ENCODE measurements around the gene NEDD1.
A peak's percentile ranks its signal among the peaks of the same experiment; 100 is the strongest.

Gene NEDD1

GRCh38 chr12:96902076-96902475 lies 5.0 kb upstream of the NEDD1 start:
- peak; percentile 10 for DNase-seq (ENCODE audit: low read depth)

DNA sequence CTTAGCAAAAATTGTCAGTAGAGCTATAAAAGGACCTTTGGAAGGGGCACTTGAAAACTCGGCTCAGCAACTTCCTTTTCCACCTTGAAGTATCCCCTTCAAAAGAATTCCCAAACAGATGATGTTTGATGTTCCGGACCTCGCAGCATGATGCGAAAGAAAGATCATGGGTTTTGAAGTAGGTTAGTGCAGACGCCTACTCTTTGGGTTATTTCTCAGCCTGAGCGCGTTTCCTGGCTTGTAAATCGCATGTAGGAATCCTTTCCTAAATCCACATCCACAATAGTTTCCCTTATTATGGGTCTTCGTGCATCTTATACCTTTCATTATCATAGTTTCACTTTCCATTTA lies 584 bp upstream of the NEDD1 start:
- no peak for DNase-seq (ENCODE audit: low read depth)

DNA sequence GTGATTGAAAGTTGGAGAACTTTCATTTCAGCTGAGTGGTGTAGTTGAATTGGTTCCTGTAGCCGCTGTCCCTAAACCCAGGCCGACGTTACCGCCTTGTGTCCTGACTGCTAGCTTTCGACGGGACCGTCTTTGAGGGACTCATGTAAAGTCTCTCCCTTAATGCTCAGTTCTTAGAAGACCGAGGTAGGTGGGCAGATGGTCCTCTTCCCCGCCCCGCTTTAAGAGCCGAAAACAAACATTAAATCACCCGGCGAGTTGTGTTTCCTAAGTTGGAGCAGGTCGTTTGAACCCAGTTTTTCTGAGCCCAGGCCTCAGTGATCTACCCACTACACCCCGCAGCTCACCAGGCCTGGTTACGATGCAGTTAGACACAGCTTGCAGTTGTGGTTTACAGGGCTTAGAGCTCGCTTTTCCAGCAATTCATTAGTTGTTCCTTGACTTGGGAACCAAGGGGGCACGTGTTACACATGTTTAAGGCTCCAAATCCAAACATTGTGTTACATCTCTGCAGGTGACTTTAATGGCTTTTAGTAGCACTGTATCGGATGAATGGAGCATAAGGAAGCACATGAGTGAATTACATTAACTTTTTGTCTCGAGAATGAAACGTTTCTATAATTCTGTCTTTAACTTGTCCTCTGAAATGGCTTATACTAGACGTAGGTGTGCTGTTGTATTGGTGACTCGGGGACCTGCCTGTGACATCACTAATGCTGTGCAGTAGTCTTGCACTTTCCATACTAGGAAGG lies 790 bp downstream of the NEDD1 start:
- DNase-seq (ENCODE audit: low read depth) = peak; percentile 8

DNA sequence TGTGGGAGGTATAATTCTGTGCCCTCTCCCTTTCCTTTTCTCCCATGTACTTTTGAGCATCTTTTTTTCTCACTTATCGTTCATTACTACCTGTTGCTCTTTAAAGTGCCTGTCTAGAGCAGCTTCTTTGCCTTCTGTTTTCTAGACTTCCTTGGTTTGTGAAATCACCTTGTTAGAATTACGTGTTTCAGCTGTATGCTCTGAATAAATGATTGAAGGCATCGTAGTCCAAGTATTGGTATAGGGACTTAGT lies 1.3 kb downstream of the NEDD1 start:
- DNase-seq (ENCODE audit: low read depth) = no peak

DNA sequence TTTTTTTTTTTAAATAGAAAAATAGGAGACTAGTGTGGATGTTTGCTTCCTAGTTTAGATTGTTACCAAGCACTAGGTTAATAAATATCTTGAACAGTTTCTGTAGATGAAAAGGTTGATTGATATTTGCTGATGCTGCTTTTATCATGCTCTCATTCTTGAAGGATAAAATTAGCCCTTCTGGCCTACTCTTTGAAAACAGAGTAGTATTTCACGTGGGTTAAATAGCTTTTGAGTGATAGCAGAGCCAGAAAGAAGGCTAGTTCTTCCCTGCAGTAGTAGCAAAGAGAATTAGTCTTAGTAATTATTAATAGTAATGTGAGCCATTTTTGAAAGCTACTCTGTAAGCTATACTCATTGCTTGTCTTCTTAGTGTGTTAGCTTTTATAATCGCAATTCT lies 5.2 kb downstream of the NEDD1 start:
- no peak for DNase-seq (ENCODE audit: low read depth)

DNA sequence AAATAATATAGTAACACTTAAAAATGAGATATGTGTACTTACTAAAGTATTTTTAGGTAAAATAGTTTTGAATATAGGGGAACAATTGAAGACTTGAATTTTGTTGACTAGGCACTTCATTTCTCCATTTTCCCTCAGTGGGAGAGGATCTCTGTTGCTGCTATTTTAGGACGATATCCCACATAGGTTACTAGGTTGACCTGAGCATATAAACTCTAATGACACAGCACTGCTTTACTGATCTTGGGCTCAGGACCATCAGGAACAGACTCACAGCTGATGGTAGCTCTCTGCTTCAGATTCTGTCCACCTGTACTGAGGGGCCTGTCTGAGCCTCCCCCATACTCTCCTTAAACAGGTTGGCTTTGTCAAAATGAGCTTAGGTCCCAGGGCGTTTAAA lies 5.9 kb downstream of the NEDD1 start:
- no peak for DNase-seq (ENCODE audit: low read depth)

DNA sequence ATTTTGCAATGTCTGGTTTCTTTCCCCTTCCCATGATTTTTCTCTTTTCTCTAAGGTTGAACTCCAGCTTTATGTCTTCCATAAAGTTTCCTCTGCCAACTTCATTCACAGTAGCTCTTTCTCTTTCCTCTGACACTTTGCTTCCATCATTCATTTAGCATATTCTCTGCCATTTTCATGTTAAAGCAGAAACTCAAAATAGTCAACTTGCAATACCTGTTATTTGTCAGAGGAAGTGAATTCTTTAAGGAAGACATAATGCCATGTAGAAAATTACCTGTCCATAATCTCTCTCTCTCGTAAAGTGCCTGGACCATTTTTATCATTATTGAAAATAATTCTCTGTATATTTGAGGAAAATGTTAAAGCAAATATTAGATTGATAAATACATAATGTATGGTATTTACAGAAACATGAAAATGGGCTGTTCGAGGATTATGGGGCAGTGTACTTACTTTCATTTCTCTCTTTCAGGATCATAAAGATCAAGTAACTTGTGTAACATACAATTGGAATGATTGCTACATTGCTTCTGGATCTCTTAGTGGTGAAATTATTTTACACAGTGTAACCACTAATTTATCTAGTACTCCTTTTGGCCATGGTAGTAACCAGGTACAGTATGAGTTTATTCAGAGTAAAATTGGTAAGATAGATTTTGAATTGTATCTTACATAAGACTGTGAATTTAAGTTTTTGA lies 12.6 kb downstream of the NEDD1 start:
- no peak for DNase-seq (ENCODE audit: low read depth)

- DNase-seq (ENCODE audit: low read depth) = no peak
Measured at GRCh38 chr12:96948782-96949181, 41.7 kb downstream of the NEDD1 start.

GRCh38 chr12:96979532-96979931 lies 72.5 kb downstream of the NEDD1 start:
- DNase-seq (ENCODE audit: low read depth) = no peak

GRCh38 chr12:96980991-96981414 lies 73.9 kb downstream of the NEDD1 start:
- DNase-seq (ENCODE audit: low read depth) = peak; percentile 46

DNA sequence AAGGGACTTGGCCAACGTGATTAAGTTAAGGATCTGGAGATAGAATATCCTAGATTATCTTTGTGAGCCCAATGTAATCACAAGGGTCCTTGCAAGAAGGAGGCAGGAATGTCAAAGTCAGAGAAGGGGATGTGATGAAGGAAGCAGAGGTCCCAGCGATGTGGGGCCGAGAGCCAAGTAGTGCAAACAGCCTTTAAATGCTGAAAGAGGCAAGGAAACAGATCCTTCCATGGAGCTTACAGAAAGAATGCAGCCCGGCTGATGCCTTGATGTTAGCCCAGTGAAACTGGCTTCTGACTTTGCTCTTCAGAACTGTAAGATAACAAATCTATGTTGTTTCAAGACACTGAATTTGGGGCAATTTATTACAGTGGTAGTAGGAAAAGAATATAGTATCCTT lies 74.9 kb downstream of the NEDD1 start:
- DNase-seq (ENCODE audit: low read depth) = no peak

GRCh38 chr12:96982671-96983070 lies 75.6 kb downstream of the NEDD1 start:
- no peak for DNase-seq (ENCODE audit: low read depth)

GRCh38 chr12:96985515-96986362 lies 78.7 kb downstream of the NEDD1 start:
- no peak for DNase-seq (ENCODE audit: low read depth)

DNA sequence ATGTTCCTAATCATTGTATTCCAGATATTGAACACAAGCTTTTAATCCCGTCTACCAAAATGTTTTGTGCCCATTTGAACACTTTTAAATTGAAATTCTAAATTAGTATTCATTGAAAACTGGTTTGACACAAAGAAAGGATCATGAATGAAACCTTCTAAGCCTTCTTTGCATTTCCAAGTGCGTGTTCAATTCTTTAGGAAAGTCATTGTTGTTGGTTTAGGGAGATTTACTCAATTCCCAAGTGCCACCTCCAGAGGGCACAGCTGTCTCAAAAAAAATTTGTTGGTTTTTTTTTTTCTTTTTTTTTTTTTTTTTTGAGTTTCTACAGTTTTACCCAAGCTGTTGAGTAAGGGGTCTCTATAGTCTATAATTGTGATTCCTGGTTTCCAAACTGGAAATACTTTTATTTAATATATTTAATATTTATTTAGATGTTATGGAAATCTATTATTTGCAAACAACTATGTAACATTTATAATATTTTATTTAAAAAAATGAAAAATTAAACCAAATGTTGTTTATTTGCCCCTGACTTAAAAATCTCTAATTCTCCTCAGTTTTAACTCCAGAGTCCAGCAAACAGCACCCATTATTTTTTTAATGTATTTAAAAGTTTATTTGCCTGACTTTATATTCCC lies 79.9 kb downstream of the NEDD1 start:
- no peak for DNase-seq (ENCODE audit: low read depth)

DNA sequence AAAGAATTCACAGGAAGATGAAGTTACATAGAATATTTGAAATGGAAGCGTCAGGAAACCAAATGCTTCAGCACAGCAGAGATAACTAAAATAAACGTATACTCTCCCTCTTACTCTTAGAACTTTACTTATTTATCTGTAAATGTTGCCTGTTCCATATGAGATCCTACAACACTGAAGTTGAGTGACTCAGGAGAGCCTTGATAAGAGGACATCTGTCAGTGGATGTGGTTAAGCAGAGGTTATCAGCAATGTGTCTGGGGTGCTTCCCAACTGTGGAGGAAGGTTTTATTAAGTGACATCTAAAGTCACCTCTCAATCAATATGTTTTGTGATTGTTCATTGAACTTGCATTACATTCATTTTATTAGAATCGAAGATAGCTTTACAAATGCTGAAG lies 81.9 kb downstream of the NEDD1 start:
- no peak for DNase-seq (ENCODE audit: low read depth)

GRCh38 chr12:96989916-96990315 lies 82.9 kb downstream of the NEDD1 start:
- no peak for DNase-seq (ENCODE audit: low read depth)

DNA sequence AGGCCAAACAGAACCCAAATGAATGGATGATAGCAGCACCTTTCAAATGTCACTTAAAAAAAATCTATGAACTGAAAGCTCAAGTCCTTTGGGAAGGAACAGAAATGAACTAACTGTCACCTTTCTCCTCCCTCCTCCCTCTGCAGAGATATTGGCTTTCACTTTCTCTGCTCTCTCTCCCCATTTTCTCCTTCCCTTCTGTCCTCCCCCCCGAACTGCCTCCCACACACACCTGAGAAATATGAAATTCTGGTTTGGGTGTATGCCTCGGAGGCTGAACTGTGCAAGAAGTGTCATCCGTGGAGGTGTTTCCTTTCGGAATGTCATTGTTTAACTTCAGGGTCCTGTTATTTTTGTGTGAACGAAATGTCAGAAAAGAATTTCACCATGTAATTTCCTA lies 87.8 kb downstream of the NEDD1 start:
- DNase-seq (ENCODE audit: low read depth) = no peak

DNA sequence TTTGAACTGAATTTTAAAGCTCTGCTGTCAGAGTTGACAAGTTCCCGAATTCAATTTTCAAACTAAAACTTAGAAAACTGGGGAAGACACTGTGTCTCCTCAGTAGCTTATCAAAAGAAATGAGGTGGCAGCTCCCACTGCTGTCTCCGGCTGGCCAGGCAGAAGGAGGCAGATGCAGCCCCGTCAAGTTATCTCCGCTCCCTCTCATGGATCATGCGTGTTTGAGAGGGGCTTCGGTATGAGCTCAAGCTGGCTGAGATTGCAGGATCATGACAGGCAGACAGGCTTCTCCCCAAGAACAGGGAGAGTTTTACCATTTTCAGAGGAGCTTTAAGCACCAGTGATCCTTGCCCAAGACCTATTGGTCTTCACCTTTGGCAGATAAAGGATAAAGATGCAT lies 88.8 kb downstream of the NEDD1 start:
- no peak for DNase-seq (ENCODE audit: low read depth)

- no peak for DNase-seq (ENCODE audit: low read depth)
Measured at GRCh38 chr12:96997797-96998484, 90.9 kb downstream of the NEDD1 start.

DNA sequence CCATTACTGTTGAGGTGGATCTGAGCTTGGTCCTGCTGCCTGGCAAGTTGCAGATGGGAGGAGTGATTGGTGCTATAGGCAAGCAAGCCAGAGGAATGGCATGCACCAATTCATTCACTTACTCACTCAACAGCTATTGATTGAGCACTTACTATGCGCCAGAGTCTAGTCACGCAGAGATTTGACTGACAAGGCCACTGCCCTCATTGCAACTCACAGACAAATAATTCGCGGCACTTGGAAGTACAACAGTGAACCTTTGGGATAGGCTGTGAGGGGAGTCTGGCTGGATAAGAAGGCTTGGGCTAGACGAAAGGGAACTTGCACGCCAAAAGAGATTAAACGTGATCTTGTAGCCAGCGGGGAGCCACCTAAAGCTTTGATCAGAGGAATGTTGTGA lies 96.2 kb downstream of the NEDD1 start:
- DNase-seq (ENCODE audit: low read depth) = no peak
